K562 (cell line): ENCODE results near the gene EFNA2. TPM values are rescaled to one million over a fixed set of nuclear protein-coding genes. Genes with fewer than 3 reads are reported as not detected.

Experiments used
- ATAC-seq: fragments of 200-7000 bp; cut with Tn5 transposase; 3 replicates; pipeline ENCODE4 v1.9.1; 2020; ENCODE audit warnings: moderate library complexity
- BruUV-seq: library from RNA; stranded (reverse); fragments of 400-500 nt; replicated peaks from 2 replicates; lab custom pipeline; 2021; lab: Mats Ljungman, UMichigan
- CTCF ChIA-PET: fragments of 300-600 bp; formaldehyde crosslinking; extraction: SDS; loops from one replicate; lab custom pipeline; 2021; ENCODE audit warnings: low intra/inter-chr PET ratio; lab: Yijun Ruan, JAX
- POLR2A ChIA-PET: fragments of 300-600, 350-650 bp; sonication (Branson Sonifier 250); formaldehyde crosslinking; extraction: SDS; loops from one replicate; lab custom pipeline; 2021; ENCODE audit warnings: antibody characterized with exemption, inconsistent platforms; lab: Yijun Ruan, JAX
- DNase-seq, 4 experiments: peaks; one replicate each; pipeline versions ENCODE4 v3.0.0 to v3.0.0-alpha.2; 2011 to 2018; ENCODE audit warnings: low spot score in 3 of 4, mixed read lengths in 3 of 4; ENCODE audit errors: extremely low read depth in 1 of 4
- FAIRE-seq: peaks from 2 replicates; lab custom pipeline; 2011; peaks lifted over from hg19 to GRCh38; lab: Jason Lieb, UNC
- H2AFZ ChIP-seq: 2 replicates; pipeline ENCODE4 v1.6.0; 2011; ENCODE audit warnings: low read depth, low read length, control low read depth, inconsistent platforms
- H3K27ac ChIP-seq: fragments of 200-600 bp; 3 replicates; pipeline ENCODE4 v1.8.0; 2011; ENCODE audit warnings: low read depth, mild to moderate bottlenecking, control low read depth, inconsistent platforms, low read length, moderate library complexity, mixed read lengths; ENCODE audit errors: extremely low read depth
- H3K27me3 ChIP-seq, 2 experiments: fragments of 300-600 bp in 1 of 2; 2 replicates in 1 of 2; 3 replicates in 1 of 2; pipeline versions ENCODE4 v1.6.0 to v1.8.0; 2011; ENCODE audit warnings: inconsistent platforms in 2 of 2, low read length in 2 of 2, mild to moderate bottlenecking in 1 of 2, mixed read lengths in 1 of 2, moderate library complexity in 1 of 2; ENCODE audit not compliant: control insufficient read depth in 2 of 2, insufficient read depth in 2 of 2
- H3K36me3 ChIP-seq: fragments of 300-600 bp; 3 replicates; pipeline ENCODE4 v1.8.0; 2011; ENCODE audit warnings: mild to moderate bottlenecking, low read length, inconsistent platforms; ENCODE audit not compliant: control insufficient read depth, insufficient read depth
- H3K4me1 ChIP-seq, 2 experiments: fragments of 200-600 bp in 1 of 2; replicated peaks in 1 of 2; 2 replicates in 1 of 2; 3 replicates in 1 of 2; pipeline versions ENCODE4 v1.5.1 to v1.8.0; 2011; ENCODE audit warnings: inconsistent platforms in 2 of 2, low read length in 2 of 2, mild to moderate bottlenecking in 1 of 2, mixed read lengths in 1 of 2, moderate library complexity in 1 of 2; ENCODE audit not compliant: control insufficient read depth in 2 of 2, insufficient read depth in 2 of 2
- H3K4me2 ChIP-seq: 2 replicates; pipeline ENCODE4 v1.6.1; 2011; ENCODE audit warnings: low read length, control low read depth, inconsistent platforms, mixed read lengths; ENCODE audit not compliant: insufficient read depth
- H3K4me3 ChIP-seq: fragments of 200-600 bp; sonication (generic), shearing (Covaris generic); 2 replicates; pipeline ENCODE4 v1.5.1; 2016; ENCODE audit warnings: control low read depth, inconsistent platforms
- H3K79me2 ChIP-seq: fragments of 200-600 bp; 3 replicates; pipeline ENCODE4 v1.8.0; 2011; ENCODE audit warnings: low read length, inconsistent platforms; ENCODE audit not compliant: control insufficient read depth, insufficient read depth
- H3K9ac ChIP-seq, 2 experiments: 2 replicates each; pipeline versions ENCODE4 v1.6.0 to v1.6.1; 2011; ENCODE audit warnings: low read depth in 2 of 2, low read length in 2 of 2, control low read depth in 1 of 2, inconsistent platforms in 1 of 2, mild to moderate bottlenecking in 1 of 2, mixed read lengths in 1 of 2; ENCODE audit not compliant: insufficient read depth in 1 of 2
- H3K9me1 ChIP-seq: one replicate; pipeline ENCODE4 v1.6.0; 2011; ENCODE audit warnings: inconsistent platforms, mild to moderate bottlenecking, low read length, moderate library complexity; ENCODE audit not compliant: control insufficient read depth, insufficient read depth
- H3K9me3 ChIP-seq: replicated peaks from 2 replicates; pipeline ENCODE4 v1.5.1; 2011; ENCODE audit warnings: low read depth, low read length, inconsistent platforms; ENCODE audit not compliant: control insufficient read depth, insufficient read depth
- H4K20me1 ChIP-seq: replicated peaks from 2 replicates; pipeline ENCODE4 v1.6.1; 2011; ENCODE audit warnings: low read length, inconsistent platforms, mixed read lengths; ENCODE audit not compliant: control insufficient read depth, insufficient read depth
- BCOR ChIP-seq: fragments of 450-650 bp; IDR thresholded peaks from 2 replicates; pipeline ENCODE4 v1.6.1; 2016
- BRF2 ChIP-seq: IDR thresholded peaks from 3 replicates; pipeline ENCODE4 v1.6.1; 2011; ENCODE audit warnings: borderline replicate concordance, mild to moderate bottlenecking; ENCODE audit not compliant: insufficient read length, insufficient read depth
- CEBPB ChIP-seq: fragments of 450-650 bp; IDR thresholded peaks from 2 replicates; pipeline ENCODE4 v1.6.1; 2016; ENCODE audit warnings: missing genetic modification characterization, missing compliant biosample characterization
- ELF4 ChIP-seq: fragments of 450-650 bp; formaldehyde crosslinking; IDR thresholded peaks from 2 replicates; pipeline ENCODE4 v1.4.0; 2022; ENCODE audit warnings: missing genetic modification characterization
- ETV5 ChIP-seq: sonication (generic); formaldehyde crosslinking; IDR thresholded peaks from 2 replicates; pipeline ENCODE4 v1.4.0; 2020; ENCODE audit warnings: low read depth, mild to moderate bottlenecking, missing genetic modification reagents
- PKNOX1 ChIP-seq: fragments of 450-650 bp; IDR thresholded peaks from 2 replicates; pipeline ENCODE4 v1.6.1; 2016
- SMAD3 ChIP-seq: fragments of 450-650 bp; formaldehyde crosslinking; conservative IDR thresholded peaks from 2 replicates; pipeline ENCODE4 v1.4.0; 2020; ENCODE audit warnings: mild to moderate bottlenecking
- WGBS: fragments of 100-300 bp; shearing (Covaris generic); methylation state at CpG from one replicate; pipeline ENCODE4 v1.1.6; 2016; ENCODE audit warnings: low coverage, mixed read lengths; ENCODE audit not compliant: insufficient coverage; ENCODE audit errors: missing lambda C conversion rate; 5-methylcytosine and 5-hydroxymethylcytosine counted together
- in situ Hi-C: fragments of 300-500 bp; cut with MboI; formaldehyde crosslinking; loops from 4 replicates; pipeline ENCODE4 v1.15.0; 2018; ENCODE audit warnings: inconsistent platforms, mixed read lengths
- intact Hi-C: fragments of 100-400 bp; cut with micrococcal nuclease; formaldehyde crosslinking; loops from 2 replicates; pipeline ENCODE4 v1.14.2; 2022
- polyA plus RNA-seq, 8 experiments: library from polyadenylated mRNA; depleted of rRNA in 4 of 8; stranded (reverse) in 5 of 8; unstranded in 3 of 8; fragments of >200 nt; fragmentation: Nextera tagmentation in 2 of 8; fragmentation: Illumina TruSeq in 1 of 8; extraction: Ambion mirVana in 2 of 8; extraction: Trizol in 1 of 8; gene quantifications; 2 replicates each; pipeline versions ENCODE4 v1.2.1 to v1.2.3, GENCODE V29; 2011 to 2014; ENCODE audit warnings: inconsistent platforms in 1 of 8, missing spikeins in 1 of 8
- total RNA-seq, 7 experiments: library from RNA; depleted of rRNA in 6 of 7; stranded (reverse); fragments of >200 nt in 6 of 7; fragmentation: Illumina TruSeq in 2 of 7; extraction: Trizol in 2 of 7; gene quantifications; 2 replicates each; pipeline versions ENCODE4 v1.2.1 to v1.2.3, GENCODE V29; 2011 to 2021; ENCODE audit warnings: low replicate concordance in 1 of 7
- TF ChIP-seq, protein P1 (sequence below): fragments of 200-800 bp; sonication (Bioruptor generic); IDR thresholded peaks from 2 replicates; pipeline ENCODE4 v1.6.1; 2017; ENCODE audit warnings: missing genetic modification characterization, missing compliant biosample characterization
- TF ChIP-seq, protein P2 (sequence below): fragments of 250-450 bp; sonication (Bioruptor Pico); IDR thresholded peaks from 2 replicates; pipeline ENCODE4 v1.5.0; 2020; ENCODE audit warnings: mild to moderate bottlenecking, borderline replicate concordance

The EFNA2 gene
- total and polyA plus RNA-seq, 9 of the 15 experiments (the other 6 are each of a cell fraction or from before 2014, with no cell fraction given): 0.11 to 0.44 (median 0.15) TPM; not detected in 6

GRCh38 chr19:1296078-1296477, 10.4 kb downstream of the EFNA2 start:
- Histone ChIP-seq H3K4me1 (peaks cover 0 to 75% of the 10 kb centered on the region in 2 experiments; a peak in 3 of 5 replicates), H3K4me2 (no peak overlapping the region), H3K9ac (no peak overlapping the region; a peak in 1 of 4 replicates), H4K20me1 (peaks cover 4% of the 10 kb centered on the region; the same call in 1 of the 2 replicates), H3K27me3 (peaks cover 20 to 55% of the 10 kb centered on the region in 2 experiments; a peak in 3 of 5 replicates), H3K4me3 (no peak overlapping the region), H3K9me1 (peaks cover 3% of the 10 kb centered on the region), H3K36me3 (no peaks in the 10 kb centered on the region), H2AFZ (no peak overlapping the region), H3K27ac (no peak overlapping the region), H3K9me3 (no peaks in the 10 kb centered on the region), H3K79me2 (no peaks in the 10 kb centered on the region)
- intact Hi-C loops: no loop called here
- ChIA-PET CTCF (no interaction called here), POLR2A (interaction anchor here (0.6 kb wide), 1 partner anchor 22 kb away, joined by 3 read pairs; no protein-coding TSS in a partner anchor)
- no peak for FAIRE-seq
- TF ChIP-seq BCOR (peak; percentile 89), BRF2 (no peak), PKNOX1 (peak; percentile 56), SMAD3 (CRISPR knock-in tag) (no peak), ETV5 (CRISPR knock-in tag) (no peak), ELF4 (CRISPR knock-in tag) (no peak), CEBPB (no peak)
- TF ChIP-seq, protein P1, sequence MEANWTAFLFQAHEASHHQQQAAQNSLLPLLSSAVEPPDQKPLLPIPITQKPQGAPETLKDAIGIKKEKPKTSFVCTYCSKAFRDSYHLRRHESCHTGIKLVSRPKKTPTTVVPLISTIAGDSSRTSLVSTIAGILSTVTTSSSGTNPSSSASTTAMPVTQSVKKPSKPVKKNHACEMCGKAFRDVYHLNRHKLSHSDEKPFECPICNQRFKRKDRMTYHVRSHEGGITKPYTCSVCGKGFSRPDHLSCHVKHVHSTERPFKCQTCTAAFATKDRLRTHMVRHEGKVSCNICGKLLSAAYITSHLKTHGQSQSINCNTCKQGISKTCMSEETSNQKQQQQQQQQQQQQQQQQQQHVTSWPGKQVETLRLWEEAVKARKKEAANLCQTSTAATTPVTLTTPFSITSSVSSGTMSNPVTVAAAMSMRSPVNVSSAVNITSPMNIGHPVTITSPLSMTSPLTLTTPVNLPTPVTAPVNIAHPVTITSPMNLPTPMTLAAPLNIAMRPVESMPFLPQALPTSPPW: peak; percentile 21; the same call in 1 of the 2 replicates
- TF ChIP-seq, protein P2, sequence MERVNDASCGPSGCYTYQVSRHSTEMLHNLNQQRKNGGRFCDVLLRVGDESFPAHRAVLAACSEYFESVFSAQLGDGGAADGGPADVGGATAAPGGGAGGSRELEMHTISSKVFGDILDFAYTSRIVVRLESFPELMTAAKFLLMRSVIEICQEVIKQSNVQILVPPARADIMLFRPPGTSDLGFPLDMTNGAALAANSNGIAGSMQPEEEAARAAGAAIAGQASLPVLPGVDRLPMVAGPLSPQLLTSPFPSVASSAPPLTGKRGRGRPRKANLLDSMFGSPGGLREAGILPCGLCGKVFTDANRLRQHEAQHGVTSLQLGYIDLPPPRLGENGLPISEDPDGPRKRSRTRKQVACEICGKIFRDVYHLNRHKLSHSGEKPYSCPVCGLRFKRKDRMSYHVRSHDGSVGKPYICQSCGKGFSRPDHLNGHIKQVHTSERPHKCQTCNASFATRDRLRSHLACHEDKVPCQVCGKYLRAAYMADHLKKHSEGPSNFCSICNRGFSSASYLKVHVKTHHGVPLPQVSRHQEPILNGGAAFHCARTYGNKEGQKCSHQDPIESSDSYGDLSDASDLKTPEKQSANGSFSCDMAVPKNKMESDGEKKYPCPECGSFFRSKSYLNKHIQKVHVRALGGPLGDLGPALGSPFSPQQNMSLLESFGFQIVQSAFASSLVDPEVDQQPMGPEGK: no peak
- no TSS peak for BruUV-seq
- in situ Hi-C loops: no loop called here
- WGBS: 17% methylated on average over 11 of the region's 13 CpGs
- no peak for DNase-seq
- ATAC-seq: no peak
